ENCODE results near the gene TMEM120B.

Gene TMEM120B

GRCh38 chr12:121778567-121779421 lies 66.2 kb downstream of the TMEM120B start:
- Histone ChIP-seq H3K9ac (ENCODE audit: low read length) (no peak overlapping the region), H3F3A (ENCODE audit: insufficient read depth, low read length) (no peaks in the 10 kb centered on the region), H3K36me3 (ENCODE audit: insufficient read depth, low read length) (peaks cover 21% of the 10 kb centered on the region; the same call in 1 of the 2 replicates), H3K4me1 (ENCODE audit: insufficient read depth, low read length, severe bottlenecking) (peaks cover 31% of the 10 kb centered on the region), H2AFZ (ENCODE audit: low read length) (no peak overlapping the region), H3K4me3 (ENCODE audit: low read depth, low read length, poor library complexity, severe bottlenecking) (no peak overlapping the region), H3K9me3 (ENCODE audit: low read length) (no peaks in the 10 kb centered on the region), H3K4me2 (ENCODE audit: low read length) (no peak overlapping the region), H3K79me2 (ENCODE audit: insufficient read depth, low read length) (no peaks in the 10 kb centered on the region), H4K20me1 (ENCODE audit: insufficient read depth, low read length) (no peaks in the 10 kb centered on the region), H3K27ac (ENCODE audit: low read depth, low read length, poor library complexity, severe bottlenecking) (no peak overlapping the region), H3K27me3 (ENCODE audit: insufficient read depth, low read length) (no peaks in the 10 kb centered on the region), H3K9me2 (ENCODE audit: low read depth, low read length) (no peaks in the 10 kb centered on the region)
- TF ChIP-seq CTCF (IDR thresholded peaks at IDR 0.05; ENCODE audit: low read length) (no peak), EZH2 (IDR thresholded peaks at IDR 0.05; ENCODE audit: borderline replicate concordance, low read length) (no peak)

DNA sequence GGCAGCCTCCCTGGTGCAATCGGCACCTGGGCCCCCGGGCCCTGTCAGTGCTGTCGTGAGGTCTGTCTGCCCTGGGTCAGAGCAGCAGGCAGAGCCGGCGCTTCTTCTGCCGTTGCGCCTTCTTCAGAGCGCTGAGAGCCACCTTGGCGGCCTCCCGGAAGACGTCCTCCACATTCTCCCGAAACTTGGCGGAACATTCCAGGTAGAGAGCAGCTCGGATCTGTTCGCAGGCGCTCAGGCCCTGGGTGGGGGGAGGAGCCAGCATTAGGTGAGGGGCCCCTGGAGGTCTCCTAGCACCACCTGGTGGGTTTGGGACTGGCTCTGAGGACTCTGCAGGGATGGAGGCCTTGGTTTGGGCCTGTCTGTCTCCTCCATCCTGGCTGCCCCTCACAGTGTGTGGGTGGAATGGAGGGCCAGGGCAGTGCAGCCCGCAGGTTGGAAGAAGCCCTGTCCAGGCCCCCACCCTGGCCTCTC lies 66.9 kb downstream of the TMEM120B start:
- no peaks in the 10 kb centered on the region for H3F3A ChIP-seq (ENCODE audit: insufficient read depth, low read length)
- H3K9me2 ChIP-seq (ENCODE audit: low read depth, low read length), result no peaks in the 10 kb centered on the region
- no peaks in the 10 kb centered on the region for H3K9me3 ChIP-seq (ENCODE audit: low read length)
- no peaks in the 10 kb centered on the region for H3K27me3 ChIP-seq (ENCODE audit: insufficient read depth, low read length)
- no peak for TF ChIP-seq CTCF (IDR thresholded peaks at IDR 0.05; ENCODE audit: low read length)
- TF ChIP-seq EZH2 (IDR thresholded peaks at IDR 0.05; ENCODE audit: borderline replicate concordance, low read length), result no peak
- H3K36me3 ChIP-seq (ENCODE audit: insufficient read depth, low read length), result peaks cover 21% of the 10 kb centered on the region; the same call in 1 of the 2 replicates
- H3K4me3 ChIP-seq (ENCODE audit: low read depth, low read length, poor library complexity, severe bottlenecking), result no peak overlapping the region
- H3K27ac ChIP-seq (ENCODE audit: low read depth, low read length, poor library complexity, severe bottlenecking), result no peak overlapping the region
- no peak overlapping the region for H3K9ac ChIP-seq (ENCODE audit: low read length)
- H2AFZ ChIP-seq (ENCODE audit: low read length), result no peak overlapping the region
- no peaks in the 10 kb centered on the region for H3K79me2 ChIP-seq (ENCODE audit: insufficient read depth, low read length)
- peaks cover 33% of the 10 kb centered on the region for H3K4me1 ChIP-seq (ENCODE audit: insufficient read depth, low read length, severe bottlenecking)
- no peaks in the 10 kb centered on the region for H4K20me1 ChIP-seq (ENCODE audit: insufficient read depth, low read length)
- H3K4me2 ChIP-seq (ENCODE audit: low read length), result no peak overlapping the region

DNA sequence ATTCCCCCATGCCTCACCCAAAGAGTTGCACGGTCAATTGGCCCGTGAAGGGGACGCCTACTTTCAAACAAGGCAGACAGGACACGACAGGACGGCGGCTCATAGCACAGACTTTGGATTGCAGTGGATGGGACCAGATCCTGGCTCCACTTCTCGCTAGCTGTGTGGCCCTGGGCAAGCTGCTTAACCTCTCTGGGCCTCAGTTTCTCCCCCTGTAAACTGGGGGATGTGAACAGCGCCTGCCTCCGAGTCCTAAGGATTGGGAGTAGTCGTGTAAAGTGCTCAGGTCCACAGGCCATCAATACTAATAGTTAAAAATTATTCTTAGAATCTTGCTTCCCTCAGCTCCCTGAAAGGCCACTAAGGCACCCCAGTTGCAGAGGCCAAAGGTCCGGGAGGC lies 67.9 kb downstream of the TMEM120B start:
- H3K27ac ChIP-seq (ENCODE audit: low read depth, low read length, poor library complexity, severe bottlenecking), result no peak overlapping the region

More for the DNA sequence above, 67.9 kb downstream of the TMEM120B start:
- no peaks in the 10 kb centered on the region for H3K9me3 ChIP-seq (ENCODE audit: low read length)
- no peaks in the 10 kb centered on the region for H4K20me1 ChIP-seq (ENCODE audit: insufficient read depth, low read length)
- no peak overlapping the region for H3K4me2 ChIP-seq (ENCODE audit: low read length)
- no peaks in the 10 kb centered on the region for H3K9me2 ChIP-seq (ENCODE audit: low read depth, low read length)
- no peak overlapping the region for H3K4me3 ChIP-seq (ENCODE audit: low read depth, low read length, poor library complexity, severe bottlenecking)
- TF ChIP-seq EZH2 (IDR thresholded peaks at IDR 0.05; ENCODE audit: borderline replicate concordance, low read length) (no peak), CTCF (IDR thresholded peaks at IDR 0.05; ENCODE audit: low read length) (no peak)
- no peaks in the 10 kb centered on the region for H3K27me3 ChIP-seq (ENCODE audit: insufficient read depth, low read length)
- peaks cover 21% of the 10 kb centered on the region; the same call in 1 of the 2 replicates for H3K36me3 ChIP-seq (ENCODE audit: insufficient read depth, low read length)
- H3K79me2 ChIP-seq (ENCODE audit: insufficient read depth, low read length), result no peaks in the 10 kb centered on the region
- no peaks in the 10 kb centered on the region for H3F3A ChIP-seq (ENCODE audit: insufficient read depth, low read length)
- H2AFZ ChIP-seq (ENCODE audit: low read length), result no peak overlapping the region
- H3K9ac ChIP-seq (ENCODE audit: low read length), result no peak overlapping the region
- H3K4me1 ChIP-seq (ENCODE audit: insufficient read depth, low read length, severe bottlenecking), result peaks cover 39% of the 10 kb centered on the region

Data from OCI-LY1 (cell line).